Trophoblast cell (in vitro differentiated cells and primary cell): ENCODE measurements around the gene HS3ST4.

Experiments
- DNase-seq, 2 donors: peaks; one replicate each; pipeline ENCODE4 v3.0.0-alpha.2; 2016
- H2AFZ ChIP-seq: 2 replicates; pipeline ENCODE4 v1.6.1; 2013; ENCODE audit warnings: low read length, moderate library complexity, mild to moderate bottlenecking; ENCODE audit not compliant: insufficient read depth, poor library complexity
- H2AK5ac ChIP-seq: 2 replicates; pipeline ENCODE4 v1.6.1; 2013; ENCODE audit warnings: mild to moderate bottlenecking, low read length
- H2BK120ac ChIP-seq: 2 replicates; pipeline ENCODE4 v1.6.1; 2013; ENCODE audit warnings: low read length, mild to moderate bottlenecking, moderate library complexity; ENCODE audit not compliant: insufficient read depth, poor library complexity
- H2BK12ac ChIP-seq: 2 replicates; pipeline ENCODE4 v1.6.1; 2013; ENCODE audit warnings: mild to moderate bottlenecking, low read length, moderate library complexity
- H2BK5ac ChIP-seq: 2 replicates; pipeline ENCODE4 v1.6.1; 2013; ENCODE audit warnings: low read length, low read depth, moderate library complexity, mild to moderate bottlenecking; ENCODE audit not compliant: poor library complexity
- H3K14ac ChIP-seq: 2 replicates; pipeline ENCODE4 v1.6.1; 2013; ENCODE audit warnings: mild to moderate bottlenecking, low read length
- H3K18ac ChIP-seq: 2 replicates; pipeline ENCODE4 v1.6.1; 2013; ENCODE audit warnings: mild to moderate bottlenecking, low read length
- H3K23ac ChIP-seq: 2 replicates; pipeline ENCODE4 v1.6.1; 2013; ENCODE audit warnings: low read length
- H3K27ac ChIP-seq: 2 replicates; pipeline ENCODE4 v1.5.1; 2013; ENCODE audit warnings: low read depth, mild to moderate bottlenecking, inconsistent platforms, low read length, moderate library complexity
- H3K27me3 ChIP-seq: 2 replicates; pipeline ENCODE4 v1.6.1; 2013; ENCODE audit warnings: inconsistent platforms, mild to moderate bottlenecking, low read length, moderate library complexity; ENCODE audit not compliant: insufficient read depth
- H3K36me3 ChIP-seq, 2 experiments: 1 replicate in 1 of 2; 2 replicates in 1 of 2; pipeline ENCODE4 v1.6.1; 2013; ENCODE audit warnings: low read length in 2 of 2, mild to moderate bottlenecking in 2 of 2, moderate library complexity in 1 of 2; ENCODE audit not compliant: insufficient read depth in 2 of 2, control insufficient read depth in 1 of 2
- H3K4ac ChIP-seq: 2 replicates; pipeline ENCODE4 v1.6.1; 2013; ENCODE audit warnings: low read depth, mild to moderate bottlenecking, low read length, moderate library complexity
- H3K4me1 ChIP-seq, 2 experiments: 1 replicate in 1 of 2; 2 replicates in 1 of 2; pipeline ENCODE4 v1.6.1; 2013; ENCODE audit warnings: low read length in 2 of 2, mild to moderate bottlenecking in 2 of 2, moderate library complexity in 1 of 2; ENCODE audit not compliant: insufficient read depth in 2 of 2, control insufficient read depth in 1 of 2
- H3K4me2 ChIP-seq: 2 replicates; pipeline ENCODE4 v1.6.1; 2013; ENCODE audit warnings: inconsistent platforms, mild to moderate bottlenecking, low read length, moderate library complexity
- H3K4me3 ChIP-seq: 2 replicates; pipeline ENCODE4 v1.5.1; 2013; ENCODE audit warnings: mild to moderate bottlenecking, low read depth, low read length, inconsistent platforms
- H3K79me1 ChIP-seq: one replicate; pipeline ENCODE4 v1.6.1; 2013; ENCODE audit warnings: low read length
- H3K79me2 ChIP-seq: 2 replicates; pipeline ENCODE4 v1.6.1; 2013; ENCODE audit warnings: low read length, mild to moderate bottlenecking; ENCODE audit not compliant: control insufficient read depth, insufficient read depth, poor library complexity
- H3K9ac ChIP-seq: 2 replicates; pipeline ENCODE4 v1.6.1; 2013; ENCODE audit warnings: mild to moderate bottlenecking, low read length
- H3K9me3 ChIP-seq: 2 replicates; pipeline ENCODE4 v1.6.1; 2013; ENCODE audit warnings: low read depth, mild to moderate bottlenecking, control low read depth, inconsistent platforms, low read length; ENCODE audit not compliant: insufficient read depth
- H4K12ac ChIP-seq: 2 replicates; pipeline ENCODE4 v1.6.1; 2013; ENCODE audit warnings: low read depth, mild to moderate bottlenecking, low read length, moderate library complexity
- H4K8ac ChIP-seq: 2 replicates; pipeline ENCODE4 v1.6.1; 2013; ENCODE audit warnings: low read depth, mild to moderate bottlenecking, low read length, moderate library complexity
- H4K91ac ChIP-seq: one replicate; pipeline ENCODE4 v1.6.1; 2013; ENCODE audit warnings: low read depth, mild to moderate bottlenecking, low read length, moderate library complexity
- WGBS: extraction: QIAGEN DNeasy Blood & Tissue Kit; methylation state at CpG from one replicate; pipeline ENCODE4 v1.1.7; 2013; ENCODE audit warnings: missing lambda C conversion rate; ENCODE audit not compliant: insufficient read length, insufficient coverage; ENCODE audit errors: extremely low coverage; 5-methylcytosine and 5-hydroxymethylcytosine counted together

HS3ST4 gene

GRCh38 chr16:25894093-25894492 is 202.3 kb downstream of the HS3ST4 start:
- Histone ChIP-seq H3K14ac (no peak overlapping the region), H2BK120ac (no peak overlapping the region), H3K27me3 (no peaks in the 10 kb centered on the region), H3K79me2 (no peaks in the 10 kb centered on the region), H3K9me3 (no peaks in the 10 kb centered on the region), H2BK5ac (no peak overlapping the region), H3K4ac (no peak overlapping the region), H3K4me3 (no peak overlapping the region), H4K12ac (no peak overlapping the region), H4K91ac (no peak overlapping the region), H4K8ac (no peak overlapping the region), H3K4me1 (no peaks in the 10 kb centered on the region), H3K9ac (no peak overlapping the region), H3K36me3 (no peaks in the 10 kb centered on the region), H2AFZ (no peak overlapping the region), H2BK12ac (no peak overlapping the region), H3K18ac (no peak overlapping the region), H3K27ac (no peak overlapping the region), H3K79me1 (no peaks in the 10 kb centered on the region), H2AK5ac (no peak overlapping the region), H3K23ac (no peak overlapping the region), H3K4me2 (no peak overlapping the region)
- no peak for DNase-seq
- WGBS, result no CpG with 5 or more reads among the region's 3 CpGs

GRCh38 chr16:25895380-25895779 is 203.6 kb downstream of the HS3ST4 start:
- Histone ChIP-seq H3K79me2 (no peaks in the 10 kb centered on the region), H2BK120ac (no peak overlapping the region), H4K12ac (no peak overlapping the region), H2AK5ac (no peak overlapping the region), H3K4me1 (no peaks in the 10 kb centered on the region), H3K4me3 (no peak overlapping the region), H4K8ac (no peak overlapping the region), H3K18ac (no peak overlapping the region), H3K27ac (no peak overlapping the region), H3K36me3 (no peaks in the 10 kb centered on the region), H3K14ac (no peak overlapping the region), H3K27me3 (no peaks in the 10 kb centered on the region), H3K4ac (no peak overlapping the region), H3K79me1 (no peaks in the 10 kb centered on the region), H3K9me3 (no peaks in the 10 kb centered on the region), H3K4me2 (no peak overlapping the region), H3K23ac (no peak overlapping the region), H3K9ac (no peak overlapping the region), H4K91ac (no peak overlapping the region), H2AFZ (no peak overlapping the region), H2BK12ac (no peak overlapping the region), H2BK5ac (no peak overlapping the region)
- no CpG with 5 or more reads among the region's 4 CpGs for WGBS
- DNase-seq, result no peak

GRCh38 chr16:25896411-25896810 is 204.7 kb downstream of the HS3ST4 start:
- no CpG with 5 or more reads among the region's 5 CpGs for WGBS
- no peaks in the 10 kb centered on the region for H3K4me1 ChIP-seq
- no peak overlapping the region for H3K18ac ChIP-seq

GRCh38 chr16:25897702-25898101 is 205.9 kb downstream of the HS3ST4 start:
- H3K27me3 ChIP-seq, result no peaks in the 10 kb centered on the region
- no peak overlapping the region for H3K27ac ChIP-seq
- H3K4ac ChIP-seq, result no peak overlapping the region
- H3K14ac ChIP-seq, result no peak overlapping the region
- no peak overlapping the region for H2AK5ac ChIP-seq
- H3K36me3 ChIP-seq, result no peaks in the 10 kb centered on the region
- H3K79me2 ChIP-seq, result no peaks in the 10 kb centered on the region
- DNase-seq, result no peak
- no peak overlapping the region for H3K4me2 ChIP-seq
- no peak overlapping the region for H2BK120ac ChIP-seq
- H2BK12ac ChIP-seq, result no peak overlapping the region
- no peak overlapping the region for H4K12ac ChIP-seq
- no peaks in the 10 kb centered on the region for H3K79me1 ChIP-seq
- H3K23ac ChIP-seq, result no peak overlapping the region
- no peak overlapping the region for H4K91ac ChIP-seq
- H3K4me1 ChIP-seq, result no peaks in the 10 kb centered on the region
- no peak overlapping the region for H2BK5ac ChIP-seq
- no peak overlapping the region for H3K18ac ChIP-seq
- WGBS, result no CpG with 5 or more reads among the region's 10 CpGs
- no peak overlapping the region for H3K9ac ChIP-seq
- no peak overlapping the region for H3K4me3 ChIP-seq
- H2AFZ ChIP-seq, result no peak overlapping the region
- no peaks in the 10 kb centered on the region for H3K9me3 ChIP-seq
- no peak overlapping the region for H4K8ac ChIP-seq

More at GRCh38 chr16:25896411-25896810, 204.7 kb downstream of the HS3ST4 start:
- Histone ChIP-seq H2AFZ (no peak overlapping the region), H3K79me1 (no peaks in the 10 kb centered on the region), H3K36me3 (no peaks in the 10 kb centered on the region), H4K12ac (no peak overlapping the region), H2BK120ac (no peak overlapping the region), H3K4ac (no peak overlapping the region), H2BK12ac (no peak overlapping the region), H4K91ac (no peak overlapping the region), H3K27ac (no peak overlapping the region), H3K4me3 (no peak overlapping the region), H3K27me3 (no peaks in the 10 kb centered on the region), H2AK5ac (no peak overlapping the region), H2BK5ac (no peak overlapping the region), H3K23ac (no peak overlapping the region), H4K8ac (no peak overlapping the region), H3K4me2 (no peak overlapping the region), H3K9me3 (no peaks in the 10 kb centered on the region), H3K14ac (no peak overlapping the region), H3K9ac (no peak overlapping the region), H3K79me2 (no peaks in the 10 kb centered on the region)
- DNase-seq, result no peak
